Mesendoderm (in vitro differentiated cells): ENCODE results near the gene SKI.
A peak's percentile ranks its signal among the peaks of the same experiment; 100 is the strongest.

ENCODE experiments used
- DNase-seq: peaks from one replicate; pipeline ENCODE4 v3.0.0; 2013
- H2AK5ac ChIP-seq: 2 replicates; pipeline ENCODE4 v1.6.1; 2013; ENCODE audit warnings: low read length, inconsistent platforms
- H2BK120ac ChIP-seq: 2 replicates; pipeline ENCODE4 v1.6.1; 2013; ENCODE audit warnings: low read depth, mild to moderate bottlenecking, low read length, moderate library complexity, mixed read lengths
- H2BK15ac ChIP-seq: replicated peaks from 2 replicates; pipeline ENCODE4 v1.6.1; 2013; ENCODE audit warnings: low read depth, mild to moderate bottlenecking, moderate library complexity
- H2BK5ac ChIP-seq: 2 replicates; pipeline ENCODE4 v1.6.1; 2013; ENCODE audit warnings: low read length, inconsistent platforms
- H3K18ac ChIP-seq: 2 replicates; pipeline ENCODE4 v1.6.1; 2013; ENCODE audit warnings: mild to moderate bottlenecking, low read length, mixed read lengths
- H3K23ac ChIP-seq: one replicate; pipeline ENCODE4 v1.6.1; 2013; ENCODE audit warnings: low read length
- H3K27ac ChIP-seq: 2 replicates; pipeline ENCODE4 v1.5.1; 2013; ENCODE audit warnings: low read depth, mild to moderate bottlenecking, inconsistent platforms, low read length, moderate library complexity
- H3K27me3 ChIP-seq: 2 replicates; pipeline ENCODE4 v1.6.1; 2013; ENCODE audit warnings: low read length, control low read depth, mild to moderate bottlenecking, inconsistent platforms; ENCODE audit not compliant: insufficient read depth, poor library complexity
- H3K36me3 ChIP-seq: 2 replicates; pipeline ENCODE4 v1.6.1; 2013; ENCODE audit warnings: low read length, inconsistent platforms; ENCODE audit not compliant: control insufficient read depth, insufficient read depth
- H3K4ac ChIP-seq: one replicate; pipeline ENCODE4 v1.6.1; 2013; ENCODE audit warnings: low read depth, mild to moderate bottlenecking, low read length, moderate library complexity
- H3K4me1 ChIP-seq: 2 replicates; pipeline ENCODE4 v1.6.1; 2013; ENCODE audit warnings: low read depth, low read length, inconsistent platforms; ENCODE audit not compliant: control insufficient read depth
- H3K4me2 ChIP-seq: 2 replicates; pipeline ENCODE4 v1.6.1; 2013; ENCODE audit warnings: low read length
- H3K4me3 ChIP-seq: 2 replicates; pipeline ENCODE4 v1.5.1; 2013; ENCODE audit warnings: mild to moderate bottlenecking, low read length
- H3K56ac ChIP-seq: one replicate; pipeline ENCODE4 v1.6.1; 2013; ENCODE audit warnings: low read length
- H3K79me1 ChIP-seq: 2 replicates; pipeline ENCODE4 v1.6.1; 2013; ENCODE audit warnings: low read length, inconsistent platforms
- H3K79me2 ChIP-seq: 2 replicates; pipeline ENCODE4 v1.6.1; 2013; ENCODE audit warnings: mild to moderate bottlenecking, low read length; ENCODE audit not compliant: control insufficient read depth, insufficient read depth
- H3K9ac ChIP-seq: 2 replicates; pipeline ENCODE4 v1.6.1; 2013; ENCODE audit warnings: low read length, inconsistent platforms
- H4K5ac ChIP-seq: one replicate; pipeline ENCODE4 v1.6.1; 2013; ENCODE audit warnings: low read length
- H4K8ac ChIP-seq: one replicate; pipeline ENCODE4 v1.6.1; 2013; ENCODE audit warnings: low read depth, mild to moderate bottlenecking, control low read depth, low read length, moderate library complexity
- WGBS: extraction: QIAGEN DNeasy Blood & Tissue Kit; methylation state at CpG from one replicate; pipeline ENCODE4 v1.1.7; 2013; ENCODE audit warnings: low lambda C conversion rate, missing lambda C conversion rate; ENCODE audit not compliant: insufficient coverage; ENCODE audit errors: extremely low coverage; 5-methylcytosine and 5-hydroxymethylcytosine counted together

The SKI gene

DNA sequence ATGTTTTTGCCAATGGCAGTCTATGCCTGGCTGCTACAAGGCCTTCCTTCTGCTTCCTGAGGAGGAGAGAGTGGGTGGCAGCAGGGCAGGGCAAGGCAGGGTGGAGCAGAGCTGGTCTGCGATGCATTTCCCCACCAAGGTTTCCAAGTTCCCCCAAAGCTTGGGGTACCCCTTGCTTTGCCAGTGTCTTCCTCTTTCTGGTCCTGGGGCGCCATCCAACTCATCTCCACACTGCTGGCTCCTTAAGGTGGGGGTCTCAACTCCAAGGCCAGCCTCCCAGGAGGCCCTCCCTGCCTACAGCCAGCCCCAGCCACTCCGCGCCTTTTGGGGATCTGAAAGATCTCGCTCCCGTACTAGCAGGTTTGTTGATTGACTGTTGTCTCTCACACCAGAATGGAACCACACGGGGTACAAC is 3.9 kb upstream of the SKI start:
- WGBS, result no CpG with 5 or more reads among the region's 7 CpGs
- Histone ChIP-seq H3K4me2 (no peak overlapping the region), H3K23ac (no peak overlapping the region), H3K27me3 (no peaks in the 10 kb centered on the region), H3K36me3 (no peaks in the 10 kb centered on the region), H3K27ac (no peak overlapping the region), H2BK15ac (no peak overlapping the region), H2BK120ac (no peak overlapping the region), H3K4me3 (no peak overlapping the region), H3K18ac (no peak overlapping the region), H4K5ac (no peak overlapping the region), H3K4me1 (no peaks in the 10 kb centered on the region), H3K4ac (no peak overlapping the region), H3K56ac (no peak overlapping the region), H3K9ac (no peak overlapping the region), H2BK5ac (no peak overlapping the region), H3K79me1 (peaks cover 2% of the 10 kb centered on the region), H4K8ac (no peak overlapping the region), H2AK5ac (no peak overlapping the region), H3K79me2 (peaks cover 6% of the 10 kb centered on the region)
- DNase-seq, result no peak

DNA sequence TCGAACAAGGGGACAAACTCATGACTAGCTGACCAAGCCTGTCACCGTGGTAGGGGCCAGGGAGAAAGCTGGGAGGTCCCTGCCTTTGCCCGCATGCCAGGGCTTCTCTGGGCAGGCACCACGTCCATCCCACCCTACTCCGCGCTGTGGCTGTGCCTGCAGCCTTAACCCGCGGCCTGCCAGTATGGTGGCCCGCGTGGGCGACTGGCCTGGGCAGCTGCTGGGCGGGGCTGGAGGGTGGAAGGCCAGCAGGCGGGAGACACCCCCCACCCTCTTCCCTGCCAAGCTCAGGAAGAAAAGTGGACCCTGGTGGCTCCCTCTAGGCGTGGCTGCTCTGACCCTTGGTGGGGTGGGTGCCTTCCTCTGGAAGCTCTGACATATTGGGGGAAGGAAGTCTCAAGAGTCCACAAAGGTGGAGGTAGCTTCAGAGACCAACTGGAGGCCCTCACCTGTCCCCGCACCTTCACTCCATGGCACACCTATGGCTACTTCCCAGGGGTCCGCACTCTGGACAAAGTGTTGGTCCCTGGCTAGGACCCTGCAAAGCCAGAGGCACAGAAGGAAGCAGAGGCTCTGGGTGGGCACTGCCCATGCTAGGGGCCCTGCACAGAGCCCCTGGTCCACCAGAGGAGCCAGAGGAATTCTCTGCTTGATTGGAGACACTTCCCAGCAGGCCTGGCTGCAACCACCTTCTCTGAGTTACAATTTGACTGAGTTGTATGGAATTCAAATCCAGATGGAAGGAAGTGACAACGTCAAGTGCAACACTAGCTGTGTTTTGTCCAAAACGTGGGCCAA is 3.3 kb upstream of the SKI start:
- no peak overlapping the region for H3K23ac ChIP-seq
- H3K4ac ChIP-seq, result no peak overlapping the region
- H2AK5ac ChIP-seq, result no peak overlapping the region
- no peaks in the 10 kb centered on the region for H3K27me3 ChIP-seq
- H4K5ac ChIP-seq, result no peak overlapping the region
- H3K18ac ChIP-seq, result no peak overlapping the region
- H3K4me3 ChIP-seq, result no peak overlapping the region
- no peak overlapping the region for H2BK15ac ChIP-seq
- H2BK120ac ChIP-seq, result no peak overlapping the region
- H3K4me1 ChIP-seq, result no peaks in the 10 kb centered on the region
- WGBS, result no CpG with 5 or more reads among the region's 18 CpGs
- H3K79me2 ChIP-seq, result peaks cover 12% of the 10 kb centered on the region
- no peak for DNase-seq
- H3K9ac ChIP-seq, result no peak overlapping the region
- no peak overlapping the region for H2BK5ac ChIP-seq
- no peak overlapping the region for H4K8ac ChIP-seq
- H3K4me2 ChIP-seq, result no peak overlapping the region
- H3K27ac ChIP-seq, result no peak overlapping the region
- no peaks in the 10 kb centered on the region for H3K36me3 ChIP-seq
- peaks cover 2% of the 10 kb centered on the region for H3K79me1 ChIP-seq
- H3K56ac ChIP-seq, result no peak overlapping the region

DNA sequence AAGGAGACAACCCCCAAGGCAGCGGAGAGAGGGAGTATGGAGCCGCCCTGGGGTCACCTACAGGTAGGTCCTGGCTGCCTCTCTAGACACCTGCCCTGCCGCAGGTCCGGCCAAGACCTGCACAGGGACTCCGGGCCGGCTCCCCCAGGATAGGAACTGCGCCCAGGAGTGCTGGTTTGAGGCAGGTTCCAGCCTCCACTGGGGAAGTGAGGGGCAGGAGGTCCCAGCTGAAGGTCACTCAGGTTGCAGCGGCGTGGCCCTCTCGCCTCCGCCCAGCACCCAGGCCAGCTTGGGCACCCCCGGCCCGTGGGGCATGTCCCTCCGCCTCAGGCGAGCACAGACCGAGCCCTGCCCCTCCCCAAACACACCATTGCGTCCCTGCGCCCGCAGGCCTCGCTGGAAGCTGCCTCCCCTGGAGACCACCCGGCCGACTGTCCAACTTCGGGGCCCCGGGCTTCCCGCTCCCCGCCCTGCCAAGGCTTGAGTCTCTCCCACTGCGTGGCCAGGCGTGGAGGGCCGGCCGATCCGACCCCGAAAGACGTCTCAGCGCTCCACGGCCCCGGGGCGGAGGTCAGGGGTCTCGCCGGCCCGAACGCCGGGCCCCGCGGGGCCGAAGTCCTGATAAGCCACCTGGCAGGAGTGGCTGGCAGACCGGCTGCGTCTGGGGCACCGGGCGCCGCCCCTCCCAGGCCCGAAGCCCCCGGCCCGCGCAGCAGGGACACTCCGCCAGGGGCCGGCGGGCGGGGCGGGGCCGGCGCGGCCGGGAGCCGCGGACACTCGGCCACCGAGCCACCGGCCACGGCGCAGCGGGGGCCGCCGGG is 1.4 kb upstream of the SKI start:
- Histone ChIP-seq H3K4me1 (peaks cover 2% of the 10 kb centered on the region), H3K23ac (peak overlapping the region; percentile 97), H3K27me3 (no peaks in the 10 kb centered on the region), H4K5ac (no peak overlapping the region), H3K4me3 (peak overlapping the region; percentile 56), H2BK120ac (peak overlapping the region; percentile 54), H3K56ac (peak overlapping the region; percentile 98), H3K36me3 (no peaks in the 10 kb centered on the region), H3K9ac (peak overlapping the region; percentile 99), H3K79me1 (peaks cover 5% of the 10 kb centered on the region), H3K27ac (peak overlapping the region; percentile 99), H3K4me2 (peak overlapping the region; percentile 93), H2BK5ac (peak overlapping the region; percentile 88), H3K18ac (peak overlapping the region; percentile 99), H2BK15ac (no peak overlapping the region), H3K4ac (peak overlapping the region; percentile 98), H2AK5ac (no peak overlapping the region), H3K79me2 (peaks cover 32% of the 10 kb centered on the region), H4K8ac (peak overlapping the region; percentile 99)
- no peak for DNase-seq
- WGBS, result no CpG with 5 or more reads among the region's 73 CpGs

DNA sequence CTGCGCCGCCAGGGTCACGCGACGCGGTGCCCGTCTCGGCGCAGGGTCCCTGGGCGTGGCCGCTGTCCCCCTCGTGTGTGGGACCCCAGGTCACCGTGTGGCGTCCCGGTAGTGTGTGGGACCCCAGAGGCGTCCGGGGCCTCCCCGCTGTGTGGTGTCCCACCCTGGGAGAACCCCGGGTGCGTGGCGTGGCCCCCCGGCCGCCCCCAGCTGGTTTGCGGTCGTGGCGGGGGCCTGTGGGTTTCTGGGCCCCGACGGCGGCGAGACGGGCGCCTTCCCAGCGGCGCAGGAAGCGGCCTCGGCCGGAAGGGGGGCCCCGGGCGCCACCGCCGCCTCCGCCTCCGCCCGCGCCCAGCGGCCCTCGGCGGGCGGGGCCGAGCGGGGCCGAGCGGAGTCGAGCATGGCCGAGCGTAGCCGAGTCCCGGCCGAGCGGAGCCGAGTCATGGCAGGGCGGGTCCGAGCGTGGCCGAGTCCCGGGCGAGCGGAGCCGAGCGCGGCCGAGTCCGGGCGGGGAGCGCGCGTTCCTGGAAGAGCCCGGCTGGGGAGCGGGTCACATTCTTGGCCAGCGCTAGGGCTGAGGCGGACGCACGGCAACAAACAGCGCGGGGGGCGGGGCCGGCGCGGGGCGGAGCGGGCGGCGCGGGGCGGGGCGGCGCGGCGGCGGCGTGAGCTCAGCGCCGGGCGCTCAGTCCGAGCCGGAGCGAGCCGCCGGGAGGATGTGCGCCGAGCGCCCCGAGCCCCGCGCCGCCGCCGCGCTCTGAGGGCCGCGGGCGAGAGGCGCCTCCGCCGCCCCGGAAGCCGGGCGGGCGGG is 568 bp upstream of the SKI start:
- Histone ChIP-seq H3K4ac (peak overlapping the region; percentile 98), H3K56ac (peak overlapping the region; percentile 98), H3K27ac (peak overlapping the region; percentile 99), H3K4me2 (peak overlapping the region; percentile 93), H3K79me1 (peaks cover 6% of the 10 kb centered on the region), H2BK120ac (peak overlapping the region; percentile 54), H4K5ac (no peak overlapping the region), H2BK5ac (peak overlapping the region; percentile 88), H4K8ac (peak overlapping the region; percentile 99), H3K36me3 (no peaks in the 10 kb centered on the region), H3K27me3 (no peaks in the 10 kb centered on the region), H2BK15ac (no peak overlapping the region), H3K4me1 (peaks cover 3% of the 10 kb centered on the region), H2AK5ac (no peak overlapping the region), H3K4me3 (peak overlapping the region; percentile 56), H3K9ac (peak overlapping the region; percentile 99), H3K18ac (peak overlapping the region; percentile 99), H3K23ac (peak overlapping the region; percentile 97), H3K79me2 (peaks cover 40% of the 10 kb centered on the region)
- WGBS, result no CpG with 5 or more reads among the region's 129 CpGs
- peak; percentile 98 for DNase-seq

DNA sequence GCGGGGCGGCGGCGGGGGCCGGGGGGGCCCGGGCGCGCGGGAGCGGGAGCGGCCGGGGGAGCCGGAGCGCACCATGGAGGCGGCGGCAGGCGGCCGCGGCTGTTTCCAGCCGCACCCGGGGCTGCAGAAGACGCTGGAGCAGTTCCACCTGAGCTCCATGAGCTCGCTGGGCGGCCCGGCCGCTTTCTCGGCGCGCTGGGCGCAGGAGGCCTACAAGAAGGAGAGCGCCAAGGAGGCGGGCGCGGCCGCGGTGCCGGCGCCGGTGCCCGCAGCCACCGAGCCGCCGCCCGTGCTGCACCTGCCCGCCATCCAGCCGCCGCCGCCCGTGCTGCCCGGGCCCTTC is 546 bp downstream of the SKI start:
- Histone ChIP-seq H3K4me3 (peak overlapping the region; percentile 93), H3K79me2 (peaks cover 51% of the 10 kb centered on the region), H3K9ac (peak overlapping the region; percentile 97), H3K18ac (peak overlapping the region; percentile 46), H3K27me3 (no peaks in the 10 kb centered on the region), H3K23ac (peak overlapping the region; percentile 100), H3K79me1 (peaks cover 6% of the 10 kb centered on the region), H3K36me3 (no peaks in the 10 kb centered on the region), H2BK120ac (no peak overlapping the region), H3K4me2 (peak overlapping the region; percentile 96), H3K4me1 (peaks cover 3% of the 10 kb centered on the region), H4K8ac (no peak overlapping the region), H2BK15ac (no peak overlapping the region), H3K4ac (no peak overlapping the region), H4K5ac (no peak overlapping the region), H2BK5ac (no peak overlapping the region), H2AK5ac (no peak overlapping the region), H3K27ac (no peak overlapping the region), H3K56ac (peak overlapping the region; percentile 98)
- no peak for DNase-seq
- no CpG with 5 or more reads among the region's 50 CpGs for WGBS
